HepG2 (cell line): ENCODE results near the gene AQP7. TPM values are rescaled to one million over a fixed set of nuclear protein-coding genes. Genes with fewer than 3 reads are reported as not detected.

Source experiments
- ARNT ChIP-seq: fragments of 450-650 bp; IDR thresholded peaks from 2 replicates; pipeline ENCODE4 v1.6.1; 2017
- CREM ChIP-seq, 2 experiments: sonication (generic) in 1 of 2; formaldehyde crosslinking in 1 of 2; IDR thresholded peaks; 2 replicates each; pipeline versions ENCODE4 v1.4.0 to v1.6.1; 2016 to 2020; ENCODE audit warnings: antibody characterized with exemption in 1 of 2, mild to moderate bottlenecking in 1 of 2, missing genetic modification reagents in 1 of 2
- FOSL2 ChIP-seq: sonication (generic); formaldehyde crosslinking; IDR thresholded peaks from 2 replicates; pipeline ENCODE4 v1.4.0; 2020; ENCODE audit warnings: missing genetic modification reagents
- HHEX ChIP-seq: IDR thresholded peaks from 2 replicates; pipeline ENCODE4 v1.6.1; 2016; ENCODE audit warnings: control low read depth
- KAT8 ChIP-seq: IDR thresholded peaks from 2 replicates; pipeline ENCODE4 v1.6.1; 2016; ENCODE audit warnings: missing genetic modification reagents, missing compliant biosample characterization
- NCOA5 ChIP-seq: sonication (generic); formaldehyde crosslinking; IDR thresholded peaks from 2 replicates; pipeline ENCODE4 v1.4.0; 2020; ENCODE audit warnings: missing genetic modification reagents
- PHF8 ChIP-seq: sonication (generic); formaldehyde crosslinking; IDR thresholded peaks from 2 replicates; pipeline ENCODE4 v1.5.0; 2020; ENCODE audit warnings: missing genetic modification reagents
- SRSF9 ChIP-seq: fragments of 200-400 bp; formaldehyde crosslinking; IDR thresholded peaks from 2 replicates; pipeline ENCODE4 v1.6.1; 2018; ENCODE audit warnings: borderline replicate concordance, mild to moderate bottlenecking, low read depth, low read length; ENCODE audit not compliant: insufficient read depth, poor library complexity, severe bottlenecking
- TCF7 ChIP-seq: sonication (generic); IDR thresholded peaks from 2 replicates; pipeline ENCODE4 v1.6.1; 2016; ENCODE audit warnings: antibody characterized with exemption, low read depth
- TGIF2 ChIP-seq: IDR thresholded peaks from 2 replicates; pipeline ENCODE4 v1.6.1; 2016; ENCODE audit warnings: control low read depth, missing compliant biosample characterization
- ZFP1 ChIP-seq: IDR thresholded peaks from 2 replicates; pipeline ENCODE4 v1.6.1; 2016
- ZNF230 ChIP-seq: sonication (generic); formaldehyde crosslinking; IDR thresholded peaks from 2 replicates; pipeline ENCODE4 v1.4.0; 2020; ENCODE audit warnings: mild to moderate bottlenecking, missing genetic modification reagents
- ZSCAN29 ChIP-seq: sonication (generic); formaldehyde crosslinking; conservative IDR thresholded peaks from 2 replicates; pipeline ENCODE4 v1.4.0; 2020; ENCODE audit warnings: mild to moderate bottlenecking, missing genetic modification reagents
- polyA plus RNA-seq, 8 experiments: library from polyadenylated mRNA; depleted of rRNA in 3 of 8; stranded (reverse) in 7 of 8; unstranded in 1 of 8; fragments of >200 nt; fragmentation: Illumina TruSeq in 4 of 8; extraction: Trizol in 4 of 8; gene quantifications; 2 replicates each; pipeline versions ENCODE4 v1.2.1 to v1.2.3, GENCODE V29; 2011 to 2016; ENCODE audit warnings: low read depth in 4 of 8, missing spikeins in 1 of 8, mixed read lengths in 1 of 8; ENCODE audit not compliant: insufficient read depth in 1 of 8
- total RNA-seq, 5 experiments: library from RNA; depleted of rRNA; stranded (reverse); fragments of >200 nt; fragmentation: Illumina TruSeq; extraction: Trizol; gene quantifications; 2 replicates each; pipeline ENCODE4 v1.2.3, GENCODE V29; 2016; ENCODE audit warnings: low read depth in 1 of 5
- TF ChIP-seq, protein P1 (sequence below): sonication (generic); formaldehyde crosslinking; IDR thresholded peaks from 2 replicates; pipeline ENCODE4 v1.9.0; 2021; ENCODE audit warnings: mild to moderate bottlenecking, missing genetic modification reagents
- TF ChIP-seq, protein P2 (sequence below): sonication (generic); formaldehyde crosslinking; IDR thresholded peaks from 2 replicates; pipeline ENCODE4 v1.4.0; 2020; ENCODE audit warnings: missing genetic modification reagents
- TF ChIP-seq, protein P3 (sequence below): sonication (generic); IDR thresholded peaks from 2 replicates; pipeline ENCODE4 v1.6.1; 2016; ENCODE audit warnings: low read depth, borderline replicate concordance
- TF ChIP-seq, protein P4 (sequence below): IDR thresholded peaks from 2 replicates; pipeline ENCODE4 v1.6.1; 2018; ENCODE audit warnings: missing genetic modification reagents
- TF ChIP-seq, protein P5 (sequence below): sonication (generic); formaldehyde crosslinking; IDR thresholded peaks from 2 replicates; pipeline ENCODE4 v1.5.1; 2020; ENCODE audit warnings: missing genetic modification reagents, mild to moderate bottlenecking, borderline replicate concordance
- TF ChIP-seq, protein P6 (sequence below): sonication (generic); formaldehyde crosslinking; IDR thresholded peaks from 2 replicates; pipeline ENCODE4 v1.9.0; 2021; ENCODE audit warnings: missing genetic modification reagents, borderline replicate concordance

The AQP7 gene
- total and polyA plus RNA-seq, 2 of the 13 experiments (the other 11 are each of a cell fraction or from before 2014, with no cell fraction given) = 1.9 to 2.1 TPM

DNA sequence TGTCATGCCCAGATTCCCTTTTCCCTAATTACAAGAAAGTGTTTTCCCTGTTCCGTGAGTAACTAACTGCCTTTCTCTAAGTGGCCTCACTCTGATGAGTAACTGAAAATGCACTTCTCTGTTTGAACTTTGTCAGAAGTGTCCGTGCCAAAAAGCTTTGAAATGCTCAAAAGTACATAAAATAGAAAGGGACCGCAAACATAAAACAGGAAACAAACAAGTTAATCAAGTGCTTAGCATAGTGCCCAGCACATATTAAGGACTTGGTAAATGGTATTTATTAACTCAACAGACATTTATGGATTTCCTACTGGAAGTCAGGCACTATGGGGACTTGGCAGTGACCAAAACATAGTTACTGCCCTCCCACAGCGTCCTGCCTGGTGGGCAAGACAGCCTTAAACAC lies 22.8 kb upstream of the AQP7 start (continued):
- TF ChIP-seq, protein P1, sequence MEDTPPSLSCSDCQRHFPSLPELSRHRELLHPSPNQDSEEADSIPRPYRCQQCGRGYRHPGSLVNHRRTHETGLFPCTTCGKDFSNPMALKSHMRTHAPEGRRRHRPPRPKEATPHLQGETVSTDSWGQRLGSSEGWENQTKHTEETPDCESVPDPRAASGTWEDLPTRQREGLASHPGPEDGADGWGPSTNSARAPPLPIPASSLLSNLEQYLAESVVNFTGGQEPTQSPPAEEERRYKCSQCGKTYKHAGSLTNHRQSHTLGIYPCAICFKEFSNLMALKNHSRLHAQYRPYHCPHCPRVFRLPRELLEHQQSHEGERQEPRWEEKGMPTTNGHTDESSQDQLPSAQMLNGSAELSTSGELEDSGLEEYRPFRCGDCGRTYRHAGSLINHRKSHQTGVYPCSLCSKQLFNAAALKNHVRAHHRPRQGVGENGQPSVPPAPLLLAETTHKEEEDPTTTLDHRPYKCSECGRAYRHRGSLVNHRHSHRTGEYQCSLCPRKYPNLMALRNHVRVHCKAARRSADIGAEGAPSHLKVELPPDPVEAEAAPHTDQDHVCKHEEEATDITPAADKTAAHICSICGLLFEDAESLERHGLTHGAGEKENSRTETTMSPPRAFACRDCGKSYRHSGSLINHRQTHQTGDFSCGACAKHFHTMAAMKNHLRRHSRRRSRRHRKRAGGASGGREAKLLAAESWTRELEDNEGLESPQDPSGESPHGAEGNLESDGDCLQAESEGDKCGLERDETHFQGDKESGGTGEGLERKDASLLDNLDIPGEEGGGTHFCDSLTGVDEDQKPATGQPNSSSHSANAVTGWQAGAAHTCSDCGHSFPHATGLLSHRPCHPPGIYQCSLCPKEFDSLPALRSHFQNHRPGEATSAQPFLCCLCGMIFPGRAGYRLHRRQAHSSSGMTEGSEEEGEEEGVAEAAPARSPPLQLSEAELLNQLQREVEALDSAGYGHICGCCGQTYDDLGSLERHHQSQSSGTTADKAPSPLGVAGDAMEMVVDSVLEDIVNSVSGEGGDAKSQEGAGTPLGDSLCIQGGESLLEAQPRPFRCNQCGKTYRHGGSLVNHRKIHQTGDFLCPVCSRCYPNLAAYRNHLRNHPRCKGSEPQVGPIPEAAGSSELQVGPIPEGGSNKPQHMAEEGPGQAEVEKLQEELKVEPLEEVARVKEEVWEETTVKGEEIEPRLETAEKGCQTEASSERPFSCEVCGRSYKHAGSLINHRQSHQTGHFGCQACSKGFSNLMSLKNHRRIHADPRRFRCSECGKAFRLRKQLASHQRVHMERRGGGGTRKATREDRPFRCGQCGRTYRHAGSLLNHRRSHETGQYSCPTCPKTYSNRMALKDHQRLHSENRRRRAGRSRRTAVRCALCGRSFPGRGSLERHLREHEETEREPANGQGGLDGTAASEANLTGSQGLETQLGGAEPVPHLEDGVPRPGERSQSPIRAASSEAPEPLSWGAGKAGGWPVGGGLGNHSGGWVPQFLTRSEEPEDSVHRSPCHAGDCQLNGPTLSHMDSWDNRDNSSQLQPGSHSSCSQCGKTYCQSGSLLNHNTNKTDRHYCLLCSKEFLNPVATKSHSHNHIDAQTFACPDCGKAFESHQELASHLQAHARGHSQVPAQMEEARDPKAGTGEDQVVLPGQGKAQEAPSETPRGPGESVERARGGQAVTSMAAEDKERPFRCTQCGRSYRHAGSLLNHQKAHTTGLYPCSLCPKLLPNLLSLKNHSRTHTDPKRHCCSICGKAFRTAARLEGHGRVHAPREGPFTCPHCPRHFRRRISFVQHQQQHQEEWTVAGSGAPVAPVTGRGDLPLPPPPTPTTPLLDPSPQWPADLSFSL = no peak
- TF ChIP-seq, protein P2, sequence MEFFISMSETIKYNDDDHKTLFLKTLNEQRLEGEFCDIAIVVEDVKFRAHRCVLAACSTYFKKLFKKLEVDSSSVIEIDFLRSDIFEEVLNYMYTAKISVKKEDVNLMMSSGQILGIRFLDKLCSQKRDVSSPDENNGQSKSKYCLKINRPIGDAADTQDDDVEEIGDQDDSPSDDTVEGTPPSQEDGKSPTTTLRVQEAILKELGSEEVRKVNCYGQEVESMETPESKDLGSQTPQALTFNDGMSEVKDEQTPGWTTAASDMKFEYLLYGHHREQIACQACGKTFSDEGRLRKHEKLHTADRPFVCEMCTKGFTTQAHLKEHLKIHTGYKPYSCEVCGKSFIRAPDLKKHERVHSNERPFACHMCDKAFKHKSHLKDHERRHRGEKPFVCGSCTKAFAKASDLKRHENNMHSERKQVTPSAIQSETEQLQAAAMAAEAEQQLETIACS (CRISPR knock-in tag) = no peak
- TF ChIP-seq, protein P3, sequence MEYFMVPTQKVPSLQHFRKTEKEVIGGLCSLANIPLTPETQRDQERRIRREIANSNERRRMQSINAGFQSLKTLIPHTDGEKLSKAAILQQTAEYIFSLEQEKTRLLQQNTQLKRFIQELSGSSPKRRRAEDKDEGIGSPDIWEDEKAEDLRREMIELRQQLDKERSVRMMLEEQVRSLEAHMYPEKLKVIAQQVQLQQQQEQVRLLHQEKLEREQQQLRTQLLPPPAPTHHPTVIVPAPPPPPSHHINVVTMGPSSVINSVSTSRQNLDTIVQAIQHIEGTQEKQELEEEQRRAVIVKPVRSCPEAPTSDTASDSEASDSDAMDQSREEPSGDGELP = no peak
- no peak for TF ChIP-seq SRSF9
- peak; percentile 44; the same call in 1 of the 2 replicates for TF ChIP-seq CREM (IDR thresholded peaks at IDR 0.05)
- TF ChIP-seq CREM (CRISPR knock-in tag; IDR thresholded peaks at IDR 0.05) = no peak
- TF ChIP-seq HHEX (CRISPR knock-in tag) = peak; percentile 81
- TF ChIP-seq ZSCAN29 (CRISPR knock-in tag) = no peak
- no peak for TF ChIP-seq ARNT
- no peak for TF ChIP-seq PHF8 (CRISPR knock-in tag)
- TF ChIP-seq TGIF2 (CRISPR knock-in tag) = no peak
- TF ChIP-seq, protein P4, sequence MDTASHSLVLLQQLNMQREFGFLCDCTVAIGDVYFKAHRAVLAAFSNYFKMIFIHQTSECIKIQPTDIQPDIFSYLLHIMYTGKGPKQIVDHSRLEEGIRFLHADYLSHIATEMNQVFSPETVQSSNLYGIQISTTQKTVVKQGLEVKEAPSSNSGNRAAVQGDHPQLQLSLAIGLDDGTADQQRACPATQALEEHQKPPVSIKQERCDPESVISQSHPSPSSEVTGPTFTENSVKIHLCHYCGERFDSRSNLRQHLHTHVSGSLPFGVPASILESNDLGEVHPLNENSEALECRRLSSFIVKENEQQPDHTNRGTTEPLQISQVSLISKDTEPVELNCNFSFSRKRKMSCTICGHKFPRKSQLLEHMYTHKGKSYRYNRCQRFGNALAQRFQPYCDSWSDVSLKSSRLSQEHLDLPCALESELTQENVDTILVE (CRISPR knock-in tag) = no peak
- TF ChIP-seq, protein P5, sequence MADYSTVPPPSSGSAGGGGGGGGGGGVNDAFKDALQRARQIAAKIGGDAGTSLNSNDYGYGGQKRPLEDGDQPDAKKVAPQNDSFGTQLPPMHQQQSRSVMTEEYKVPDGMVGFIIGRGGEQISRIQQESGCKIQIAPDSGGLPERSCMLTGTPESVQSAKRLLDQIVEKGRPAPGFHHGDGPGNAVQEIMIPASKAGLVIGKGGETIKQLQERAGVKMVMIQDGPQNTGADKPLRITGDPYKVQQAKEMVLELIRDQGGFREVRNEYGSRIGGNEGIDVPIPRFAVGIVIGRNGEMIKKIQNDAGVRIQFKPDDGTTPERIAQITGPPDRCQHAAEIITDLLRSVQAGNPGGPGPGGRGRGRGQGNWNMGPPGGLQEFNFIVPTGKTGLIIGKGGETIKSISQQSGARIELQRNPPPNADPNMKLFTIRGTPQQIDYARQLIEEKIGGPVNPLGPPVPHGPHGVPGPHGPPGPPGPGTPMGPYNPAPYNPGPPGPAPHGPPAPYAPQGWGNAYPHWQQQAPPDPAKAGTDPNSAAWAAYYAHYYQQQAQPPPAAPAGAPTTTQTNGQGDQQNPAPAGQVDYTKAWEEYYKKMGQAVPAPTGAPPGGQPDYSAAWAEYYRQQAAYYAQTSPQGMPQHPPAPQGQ = no peak
- peak; percentile 51 for TF ChIP-seq FOSL2 (CRISPR knock-in tag)
- TF ChIP-seq, protein P6, sequence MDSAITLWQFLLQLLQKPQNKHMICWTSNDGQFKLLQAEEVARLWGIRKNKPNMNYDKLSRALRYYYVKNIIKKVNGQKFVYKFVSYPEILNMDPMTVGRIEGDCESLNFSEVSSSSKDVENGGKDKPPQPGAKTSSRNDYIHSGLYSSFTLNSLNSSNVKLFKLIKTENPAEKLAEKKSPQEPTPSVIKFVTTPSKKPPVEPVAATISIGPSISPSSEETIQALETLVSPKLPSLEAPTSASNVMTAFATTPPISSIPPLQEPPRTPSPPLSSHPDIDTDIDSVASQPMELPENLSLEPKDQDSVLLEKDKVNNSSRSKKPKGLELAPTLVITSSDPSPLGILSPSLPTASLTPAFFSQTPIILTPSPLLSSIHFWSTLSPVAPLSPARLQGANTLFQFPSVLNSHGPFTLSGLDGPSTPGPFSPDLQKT (CRISPR knock-in tag) = no peak
- TF ChIP-seq KAT8 (CRISPR knock-in tag) = no peak
- peak; percentile 84 for TF ChIP-seq TCF7
- no peak for TF ChIP-seq NCOA5 (CRISPR knock-in tag)
- TF ChIP-seq ZFP1 (CRISPR knock-in tag) = no peak
- TF ChIP-seq ZNF230 (CRISPR knock-in tag) = no peak
